Fibroblast of skin of abdomen (primary cell): ENCODE measurements around the gene TRIM9. TPM values are rescaled to one million over a fixed set of nuclear protein-coding genes. Genes with fewer than 3 reads are reported as not detected.

ENCODE experiments used
- DNase-seq: peaks from one replicate; pipeline ENCODE4 v3.0.0-alpha.2; 2013
- polyA plus RNA-seq, 2 experiments: library from polyadenylated mRNA; unstranded; fragments of 120-200 nt; gene quantifications; one replicate each; pipeline ENCODE4 v1.2.1, GENCODE V29; 2013; ENCODE audit not compliant: insufficient read length in 2 of 2

The TRIM9 gene
- polyA plus RNA-seq (2013, experiment 1 of 2; ENCODE audit: insufficient read length), result 0.19 TPM
- 0.29 TPM for polyA plus RNA-seq (2013, experiment 2 of 2; ENCODE audit: insufficient read length)

DNA sequence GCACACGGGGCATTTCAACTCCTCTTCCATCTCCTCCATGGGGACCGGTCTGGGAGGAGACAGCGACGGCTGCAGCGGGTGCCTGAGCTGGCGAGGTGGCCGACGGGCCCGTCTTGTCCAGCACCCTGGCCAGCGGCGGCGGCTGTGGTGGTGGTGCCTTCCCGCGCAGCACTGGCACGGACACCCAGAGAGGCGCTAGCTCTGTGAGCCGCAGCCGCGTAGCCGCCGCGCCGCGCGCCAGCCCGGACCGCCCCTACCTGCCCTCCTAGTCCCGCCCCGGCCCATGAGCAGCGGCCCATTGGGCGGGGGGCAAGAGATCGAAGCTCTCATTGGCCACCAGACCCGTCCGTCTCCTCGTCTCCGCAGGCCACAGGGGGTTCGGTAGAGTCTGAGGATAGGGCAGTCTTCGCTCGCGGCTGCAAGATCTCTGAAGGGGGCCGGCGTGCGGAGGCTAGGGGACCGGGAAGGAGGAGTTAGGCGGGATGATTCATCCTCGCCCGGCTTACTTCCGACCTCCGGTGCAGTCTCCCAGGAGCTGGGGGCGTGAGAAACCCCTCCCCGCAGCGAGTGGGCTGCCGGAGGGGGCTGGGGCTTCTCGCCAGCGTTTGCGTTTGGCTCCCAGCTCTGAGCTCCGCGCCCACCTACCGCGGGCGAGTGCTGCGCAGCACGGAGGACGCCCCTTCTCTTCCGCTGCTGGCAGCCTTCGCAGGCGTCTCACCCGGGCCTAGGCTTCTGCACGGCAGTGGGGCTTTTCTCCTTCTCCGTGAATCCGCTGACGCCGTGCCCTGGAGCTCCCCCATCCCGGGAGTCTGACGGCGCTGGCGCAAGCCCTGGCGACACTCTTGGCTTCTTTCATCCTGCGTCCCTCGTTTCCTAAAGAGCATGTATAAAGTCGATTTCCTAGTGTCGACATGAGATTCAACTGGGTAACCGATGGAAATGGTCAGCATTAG lies at the start of gene TRIM9:
Gene TRIM9, minus strand, starts transcription at position 205 of the 953 bp plus-strand sequence. Its CDS starts 166 bp downstream, at position 39.
- DNase-seq, result peak; percentile 97

DNA sequence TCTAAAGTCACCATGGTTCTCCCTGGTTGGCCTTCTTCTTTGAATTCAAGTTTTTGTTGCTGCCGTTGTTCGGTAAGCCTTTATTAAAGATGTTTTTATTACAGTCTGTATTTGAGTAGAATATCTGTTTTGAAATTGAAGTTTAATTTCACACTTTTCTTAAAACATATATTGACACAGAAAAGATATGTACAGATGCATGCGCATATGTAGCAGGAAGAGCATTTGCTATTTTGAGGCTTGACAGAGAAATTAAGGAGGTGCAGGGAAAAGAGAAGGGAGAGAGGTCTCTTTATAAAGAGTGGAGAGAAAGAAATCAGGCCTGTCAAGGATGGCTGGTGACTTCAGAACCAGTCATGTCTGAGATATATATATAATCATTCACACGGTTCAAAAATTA lies 46.0 kb upstream of the TRIM9 start:
- no peak for DNase-seq

DNA sequence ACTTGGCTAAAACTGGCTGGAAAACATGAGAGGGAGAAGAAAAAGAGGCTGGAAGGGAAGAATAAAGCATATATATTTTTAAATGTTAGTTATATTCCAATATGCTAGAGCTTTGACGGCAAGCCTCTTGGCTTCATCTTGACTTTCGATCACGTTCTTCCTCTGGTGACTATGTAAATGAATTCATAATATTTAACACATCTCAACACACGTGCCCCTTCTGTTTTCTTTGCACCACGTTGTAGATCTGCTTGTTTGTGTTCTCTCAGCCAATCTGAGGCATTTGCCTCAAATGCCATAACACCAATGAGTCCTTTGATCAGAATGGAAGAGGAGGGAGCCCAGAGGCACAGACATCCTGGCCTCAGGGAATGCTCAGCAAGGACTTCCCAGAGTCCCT lies 45.4 kb upstream of the TRIM9 start:
- DNase-seq, result no peak

DNA sequence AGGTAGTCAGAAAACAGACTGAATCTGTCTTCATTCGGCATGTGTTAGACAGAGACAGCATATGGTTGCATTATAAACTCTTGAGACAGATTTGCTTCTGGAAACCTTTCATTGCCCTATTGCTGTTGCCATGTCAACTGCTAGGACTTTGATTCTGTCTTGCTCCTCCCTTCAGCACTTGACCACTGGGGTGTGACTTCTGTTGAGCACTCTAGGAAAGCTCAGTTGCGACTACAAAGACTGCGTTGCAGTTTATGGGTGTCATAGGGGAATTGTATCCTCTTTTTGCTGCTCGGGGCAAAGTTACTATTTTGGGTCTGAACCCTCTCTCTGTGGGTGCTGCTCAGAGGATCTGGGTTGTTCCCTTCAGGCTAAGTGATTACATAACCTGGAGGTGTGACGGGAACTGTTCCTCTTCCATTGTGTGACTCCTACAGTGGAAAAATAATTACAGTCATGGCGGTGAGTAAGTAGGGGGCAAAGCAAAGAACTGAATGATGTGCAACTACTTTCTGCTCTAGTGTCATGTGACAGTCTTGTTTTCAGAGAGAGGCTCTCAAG lies 44.3 kb upstream of the TRIM9 start:
- no peak for DNase-seq

DNA sequence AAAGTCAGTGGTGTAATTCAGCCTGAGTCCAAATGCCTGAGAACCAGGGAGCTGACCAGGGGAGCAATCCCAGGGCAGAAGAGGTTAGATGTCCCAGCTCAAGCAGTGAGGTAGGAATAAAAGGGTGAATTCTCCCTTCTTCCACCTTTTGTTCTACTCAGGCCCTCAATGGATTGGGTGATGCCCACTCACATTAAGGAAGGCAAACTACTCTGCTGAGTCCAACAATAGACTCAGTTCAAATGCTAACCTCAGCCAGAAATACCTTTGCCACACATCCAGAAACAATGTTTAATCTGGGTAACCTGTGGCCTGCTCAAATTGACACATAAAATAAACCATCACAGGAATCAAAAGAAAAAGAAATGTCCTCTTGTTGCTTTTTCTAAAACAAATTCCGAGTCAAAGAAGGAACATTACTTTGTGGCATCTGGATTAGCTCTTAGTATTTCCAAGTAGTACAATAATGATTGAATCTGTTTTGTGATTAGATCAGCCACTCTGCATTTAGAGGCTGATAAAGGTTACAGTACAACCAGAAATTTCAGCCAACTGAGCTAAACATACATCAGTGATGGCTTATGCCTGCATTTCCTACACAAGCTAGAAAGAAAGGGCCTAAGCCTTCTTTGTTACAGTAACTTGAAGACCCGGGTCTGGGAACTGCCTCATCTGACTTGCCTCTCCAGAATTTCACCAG lies 43.6 kb upstream of the TRIM9 start:
- DNase-seq, result no peak

DNA sequence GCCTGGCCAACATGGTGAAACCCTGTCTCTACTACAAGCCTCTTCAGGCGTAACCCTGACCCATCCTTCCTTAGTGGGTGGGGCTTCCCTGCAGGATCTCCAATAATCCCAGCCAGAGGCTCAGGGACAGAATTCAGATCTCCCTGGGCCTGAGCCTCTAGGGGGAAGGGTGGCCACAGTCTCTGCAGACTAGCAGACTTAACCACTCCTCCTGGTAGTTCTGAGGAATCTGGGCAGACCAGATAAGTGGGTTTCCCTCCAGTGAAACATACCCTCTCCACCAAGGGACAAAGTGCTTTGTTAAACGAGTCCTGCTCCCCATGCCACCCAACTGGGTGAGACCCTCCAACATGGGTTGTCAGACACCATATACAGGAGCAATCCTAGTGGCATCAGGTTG lies 36.6 kb upstream of the TRIM9 start:
- no peak for DNase-seq

DNA sequence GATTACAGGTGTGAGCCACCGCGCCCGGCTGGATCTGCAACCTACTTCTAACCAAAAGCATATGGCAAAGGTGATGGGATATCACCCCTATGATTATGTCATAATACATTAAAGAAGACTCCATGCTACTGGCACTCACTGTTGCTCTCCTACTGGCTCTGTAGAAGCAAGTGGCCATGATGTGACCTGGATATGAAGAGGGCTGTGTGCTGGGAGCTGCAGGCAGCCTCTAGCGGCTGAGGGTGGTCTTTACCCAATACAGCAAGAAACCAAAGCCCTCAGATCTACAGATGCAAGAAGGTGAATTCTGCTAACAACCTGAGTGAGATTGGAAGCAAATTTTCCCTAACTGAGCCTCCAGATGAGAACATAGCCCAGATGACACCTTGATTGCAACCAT lies 34.2 kb upstream of the TRIM9 start:
- no peak for DNase-seq

DNA sequence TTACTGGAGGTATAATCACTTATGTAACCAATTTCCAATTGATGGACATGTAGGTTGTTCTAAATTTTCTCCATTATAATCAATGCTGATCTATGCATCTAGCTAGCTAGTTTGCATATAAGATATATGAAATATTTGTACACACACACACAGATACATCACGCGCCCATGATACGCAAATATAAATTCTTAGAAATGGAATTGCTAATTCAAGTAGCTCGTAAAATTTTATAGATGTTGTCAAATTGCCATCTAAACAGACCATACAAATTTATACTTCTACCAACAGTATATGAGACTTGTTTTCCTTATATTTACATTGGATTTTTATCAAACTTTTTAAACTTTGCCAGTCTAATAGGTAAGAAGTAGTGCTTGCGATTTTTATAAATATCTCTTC lies 29.1 kb upstream of the TRIM9 start:
- no peak for DNase-seq

DNA sequence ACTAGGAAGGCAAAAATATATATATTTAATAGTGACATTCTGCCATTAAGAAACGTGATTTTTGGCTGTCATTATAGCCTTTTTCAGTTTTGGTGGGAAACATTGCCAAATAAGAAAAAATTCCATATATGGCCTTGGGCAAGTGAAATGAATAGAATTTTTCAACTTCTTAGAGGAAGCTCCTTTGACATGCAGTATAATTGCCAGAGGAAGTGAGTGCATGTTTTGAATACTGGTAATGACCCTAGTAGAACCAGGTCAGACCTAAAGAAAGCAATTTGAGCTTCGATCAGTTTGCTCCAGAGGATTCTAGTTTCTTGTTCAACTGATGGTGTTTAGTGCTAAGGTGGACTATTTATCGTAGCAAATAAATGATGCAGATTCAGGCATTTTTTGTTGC lies 26.2 kb upstream of the TRIM9 start:
- no peak for DNase-seq

DNA sequence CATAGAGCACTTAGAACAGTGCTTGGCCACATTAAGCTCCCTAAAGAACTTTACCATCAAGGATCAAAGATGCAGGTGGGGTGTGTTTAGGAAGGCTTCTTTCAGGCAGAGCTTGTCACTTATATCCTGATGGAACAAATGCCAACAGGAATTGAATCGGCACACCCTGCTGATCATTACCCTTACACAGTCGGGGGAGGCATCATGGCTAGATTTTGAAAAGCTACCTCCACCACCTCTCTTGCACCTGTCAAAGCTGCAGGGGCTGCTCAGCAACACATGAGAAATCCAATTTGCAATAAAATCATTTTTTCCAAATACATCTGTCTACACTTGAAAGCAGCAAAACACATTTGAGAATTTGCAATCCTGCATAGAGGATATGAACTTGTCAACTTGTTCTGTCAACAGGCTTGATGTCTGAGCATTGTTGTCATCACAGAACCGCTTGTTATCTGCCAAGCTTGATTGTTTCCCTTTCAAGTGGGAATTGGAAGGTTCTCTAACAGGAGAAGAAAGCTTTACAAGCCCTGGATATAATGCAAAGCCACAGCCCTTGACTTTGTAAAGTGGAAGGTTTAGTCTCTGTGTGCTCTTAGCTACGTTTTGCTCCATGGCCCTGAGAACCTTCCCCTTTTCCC lies 24.6 kb upstream of the TRIM9 start:
- DNase-seq, result no peak

DNA sequence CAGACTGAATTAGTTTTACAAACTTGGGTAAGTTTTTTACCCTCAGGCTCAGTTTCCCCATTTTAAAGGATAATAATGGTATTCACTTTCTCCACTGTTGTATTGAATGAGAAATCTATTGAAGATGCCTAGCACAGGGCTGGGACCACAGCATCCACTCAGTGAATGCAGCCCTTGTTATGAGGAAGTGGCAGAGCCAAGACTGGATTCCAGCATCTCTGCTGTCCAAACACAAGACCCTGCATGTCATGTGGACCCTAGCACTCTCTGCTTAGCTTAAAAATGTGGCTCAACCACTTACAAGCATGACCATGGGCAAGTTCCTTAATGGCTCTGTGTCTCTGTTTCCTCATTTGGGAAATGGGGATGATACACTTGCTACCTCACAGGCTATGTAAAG lies 24.1 kb upstream of the TRIM9 start:
- DNase-seq, result no peak

DNA sequence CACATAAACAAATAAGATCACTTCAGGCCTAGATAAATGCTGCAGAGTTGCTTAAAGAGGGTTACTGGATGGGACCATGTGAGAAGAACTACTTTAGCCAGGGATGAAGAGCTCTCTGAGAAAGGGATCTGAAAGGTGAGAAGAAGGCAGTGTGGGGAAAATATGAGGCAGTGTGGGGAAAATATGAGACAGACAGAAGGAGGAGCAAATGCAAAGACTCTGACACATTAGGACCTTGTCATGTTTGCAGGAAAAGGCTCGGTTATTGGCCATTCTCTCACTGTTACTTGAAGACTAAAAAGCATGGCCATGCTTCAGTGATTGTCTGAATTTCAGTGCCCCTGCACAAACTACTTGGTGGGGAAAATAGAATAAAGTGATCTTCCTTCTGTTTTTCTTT lies 22.7 kb upstream of the TRIM9 start:
- DNase-seq, result no peak

DNA sequence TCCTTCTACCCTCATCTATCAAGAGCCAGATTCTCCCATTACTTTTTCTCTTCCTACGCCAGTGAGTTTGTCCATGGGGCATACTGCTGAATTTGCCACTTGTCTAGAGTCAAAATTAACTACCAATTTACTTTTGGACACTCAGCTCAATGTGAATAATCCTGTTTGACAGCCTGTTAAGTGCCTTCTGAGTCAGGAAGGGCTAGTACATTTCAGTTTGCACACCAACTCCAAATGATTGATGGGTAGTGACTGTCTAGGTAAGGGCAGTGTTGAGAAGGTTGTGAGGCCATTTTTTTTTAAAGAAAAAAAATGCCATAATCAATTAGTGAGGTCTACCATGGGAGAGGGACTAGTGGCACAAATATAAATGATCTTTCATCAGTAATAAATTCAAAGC lies 21.8 kb upstream of the TRIM9 start:
- no peak for DNase-seq

DNA sequence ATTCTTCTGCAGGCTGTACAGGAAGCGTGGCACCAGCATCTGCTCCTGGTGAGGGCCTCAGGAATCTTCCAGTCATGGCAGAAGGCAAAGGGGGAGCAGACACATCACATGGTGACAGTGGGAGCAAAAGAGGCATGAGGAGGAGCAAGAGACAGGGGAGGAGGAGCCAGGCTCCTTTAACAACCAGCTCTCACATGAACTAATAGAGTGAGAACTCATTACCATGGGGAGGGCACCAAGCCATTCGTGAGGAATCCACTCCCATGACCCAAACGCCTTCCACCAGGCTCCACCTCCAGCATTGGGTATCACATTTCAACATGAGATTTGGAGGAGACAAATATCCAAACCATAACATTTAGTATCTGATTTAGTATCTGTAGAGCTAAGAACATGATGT lies 14.7 kb upstream of the TRIM9 start:
- no peak for DNase-seq

DNA sequence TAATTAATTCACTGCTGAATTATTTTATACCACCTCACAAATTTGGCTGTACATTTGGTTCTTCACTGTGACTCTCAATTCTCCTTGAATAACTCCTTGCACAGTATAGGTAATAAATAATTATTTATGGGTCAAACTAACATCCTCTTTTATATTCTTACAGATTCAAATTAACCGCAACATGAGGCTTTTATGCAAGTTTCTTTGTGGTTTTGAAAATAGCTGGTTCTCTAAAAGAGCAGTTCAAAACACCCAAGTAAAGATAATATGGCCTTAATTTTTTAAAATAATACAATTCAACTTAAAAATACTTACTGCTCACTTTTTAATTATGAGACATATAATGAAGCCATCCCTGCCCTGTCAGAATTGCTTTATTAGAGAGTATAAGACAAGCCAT lies 12.9 kb upstream of the TRIM9 start:
- DNase-seq, result no peak

DNA sequence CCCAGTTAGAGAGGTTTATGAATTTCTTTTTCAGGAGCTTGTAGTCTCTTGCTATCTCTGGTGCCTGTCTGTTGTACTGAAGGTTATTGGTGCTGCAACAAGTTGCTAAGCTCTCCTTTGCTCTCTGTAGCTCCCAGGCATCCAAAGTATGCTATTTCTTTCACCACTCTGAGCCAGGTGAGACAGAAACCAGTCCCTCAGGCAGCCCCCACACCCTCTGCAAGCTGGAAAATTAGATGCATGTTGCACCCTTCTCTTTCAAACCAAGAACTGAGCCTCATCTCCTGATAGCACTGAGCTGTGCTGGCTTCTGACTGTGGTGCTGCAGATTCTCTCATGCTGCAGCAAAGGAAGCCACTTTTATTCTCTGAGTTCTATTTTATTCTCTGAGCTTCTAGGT lies 9.6 kb upstream of the TRIM9 start:
- no peak for DNase-seq

DNA sequence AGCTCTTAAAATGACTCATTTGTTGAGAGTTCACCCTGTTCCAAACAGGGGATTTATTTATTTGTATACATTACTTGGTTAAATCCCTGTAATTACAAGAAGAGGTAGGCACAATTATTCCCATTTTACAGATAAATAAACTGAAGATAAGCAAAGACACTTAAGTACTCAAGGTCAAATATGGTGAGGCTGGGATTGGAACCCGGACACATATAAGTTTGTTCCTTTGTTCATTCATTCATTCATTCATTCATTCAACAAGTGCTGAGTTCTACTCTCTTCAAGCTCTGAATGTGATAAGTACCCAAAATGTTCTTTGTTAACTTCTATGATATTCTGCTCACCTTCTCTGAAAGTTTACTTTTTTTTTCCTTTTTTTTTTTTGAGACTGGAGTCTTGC lies 2.4 kb upstream of the TRIM9 start:
- no peak for DNase-seq

DNA sequence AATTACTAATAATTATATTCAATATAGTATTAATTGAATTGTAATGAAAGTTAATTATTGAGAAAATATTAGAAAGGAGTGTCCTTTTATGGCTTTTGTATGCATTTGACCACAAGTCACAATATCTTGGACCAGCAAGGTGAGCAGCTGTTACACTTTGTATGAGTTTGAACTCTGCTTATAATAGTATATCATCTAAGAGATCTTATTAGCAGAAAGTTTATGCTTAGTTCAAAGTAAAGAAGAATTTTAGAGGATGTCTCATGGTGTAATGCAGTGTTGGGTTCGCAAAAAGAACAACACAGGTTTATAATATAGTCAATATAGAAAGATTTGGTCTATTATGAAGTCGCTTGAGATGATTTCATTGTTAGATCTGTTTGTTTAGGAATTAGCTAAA lies 2.0 kb upstream of the TRIM9 start:
- DNase-seq, result no peak

DNA sequence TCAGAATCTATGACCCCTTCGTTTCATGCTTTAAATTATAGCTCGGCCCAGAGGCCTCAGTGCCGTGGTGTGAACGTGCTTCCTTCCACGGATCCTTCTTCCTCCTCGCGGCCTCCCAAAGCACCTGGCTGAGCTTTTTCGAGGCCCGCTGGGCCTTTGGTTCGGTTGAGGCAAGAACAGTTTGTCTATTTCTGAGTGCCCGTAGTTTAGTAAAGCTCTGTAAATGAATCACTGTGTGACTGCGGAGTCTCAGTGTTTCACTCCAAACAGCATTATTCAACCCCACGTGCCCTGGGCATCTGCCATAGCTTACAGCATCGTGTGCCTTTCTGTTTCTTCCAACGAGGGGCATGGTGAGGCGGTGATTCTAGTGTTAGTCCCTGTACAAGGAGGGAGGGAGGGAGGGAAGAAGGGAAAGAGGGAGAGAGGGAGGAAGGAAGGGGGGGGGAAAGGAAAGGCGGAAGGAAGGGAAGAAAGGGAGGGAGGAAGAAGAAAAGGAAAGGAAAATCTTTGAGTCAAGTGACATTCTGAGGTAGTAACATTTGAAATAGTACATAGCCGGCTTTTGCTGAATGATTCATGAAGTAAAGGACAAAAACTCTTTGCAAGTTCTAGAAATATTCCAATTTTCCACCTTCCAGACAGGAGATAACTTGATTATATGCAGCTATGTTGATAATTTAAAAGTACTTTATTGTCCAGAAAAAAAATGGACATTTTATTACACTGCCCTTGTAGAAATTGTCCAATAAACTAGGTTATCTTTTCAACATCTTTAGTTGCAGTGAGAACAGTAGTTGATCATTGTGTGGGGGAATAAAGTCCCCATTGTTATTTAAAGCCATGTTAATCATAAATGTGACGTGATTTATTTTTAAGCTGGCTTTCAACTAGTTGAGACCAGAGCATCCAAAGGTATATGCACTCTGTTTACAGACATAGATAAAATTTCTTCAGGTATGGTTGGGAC lies 1.2 kb upstream of the TRIM9 start:
- peak; percentile 18 for DNase-seq

DNA sequence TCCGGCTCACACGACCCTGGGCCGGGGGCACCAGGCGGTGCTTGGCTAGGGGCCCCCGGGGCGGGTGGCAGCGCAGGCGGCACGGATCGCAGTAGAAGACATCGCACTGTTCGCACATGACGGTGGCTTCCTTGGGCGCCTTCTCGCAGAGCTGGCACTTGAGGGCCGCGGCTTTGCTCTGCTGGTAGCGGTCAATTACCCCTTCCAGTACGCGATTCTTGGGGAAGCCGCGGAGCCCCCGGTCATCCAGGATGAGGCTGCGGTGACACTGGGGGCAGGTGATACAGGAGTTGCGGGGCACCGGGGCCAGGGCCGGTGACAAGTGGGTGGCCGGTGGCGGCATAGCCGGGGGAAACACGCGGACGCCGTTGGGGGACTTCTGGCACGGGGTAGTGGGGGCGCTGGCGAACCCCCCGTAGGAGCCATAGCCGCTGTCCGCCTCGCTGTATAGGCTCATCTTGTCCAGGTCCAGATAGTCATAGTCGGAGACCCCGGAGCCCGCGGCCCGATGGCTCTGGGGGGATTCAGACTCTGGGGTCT lies 553 bp downstream of the TRIM9 start:
- no peak for DNase-seq
